K562 treated with DMSO at 1 percent for 4 hours (cell line): ENCODE results near the gene NRIP2. TPM values are rescaled to one million over a fixed set of nuclear protein-coding genes. Genes with fewer than 3 reads are reported as not detected.

ENCODE experiments used
- total RNA-seq: library from RNA; unstranded; fragments of 300-600 nt; gene quantifications from 2 replicates; pipeline ENCODE4 v1.2.3, GENCODE V29; 2022; ENCODE audit not compliant: insufficient read depth

NRIP2 gene, protein sequence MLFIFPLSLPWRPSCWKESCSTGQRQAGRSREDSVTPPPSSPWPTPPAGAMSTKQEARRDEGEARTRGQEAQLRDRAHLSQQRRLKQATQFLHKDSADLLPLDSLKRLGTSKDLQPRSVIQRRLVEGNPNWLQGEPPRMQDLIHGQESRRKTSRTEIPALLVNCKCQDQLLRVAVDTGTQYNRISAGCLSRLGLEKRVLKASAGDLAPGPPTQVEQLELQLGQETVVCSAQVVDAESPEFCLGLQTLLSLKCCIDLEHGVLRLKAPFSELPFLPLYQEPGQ
- total RNA-seq = 0.44 TPM in 1 of 2 replicates, not detected in the other

DNA sequence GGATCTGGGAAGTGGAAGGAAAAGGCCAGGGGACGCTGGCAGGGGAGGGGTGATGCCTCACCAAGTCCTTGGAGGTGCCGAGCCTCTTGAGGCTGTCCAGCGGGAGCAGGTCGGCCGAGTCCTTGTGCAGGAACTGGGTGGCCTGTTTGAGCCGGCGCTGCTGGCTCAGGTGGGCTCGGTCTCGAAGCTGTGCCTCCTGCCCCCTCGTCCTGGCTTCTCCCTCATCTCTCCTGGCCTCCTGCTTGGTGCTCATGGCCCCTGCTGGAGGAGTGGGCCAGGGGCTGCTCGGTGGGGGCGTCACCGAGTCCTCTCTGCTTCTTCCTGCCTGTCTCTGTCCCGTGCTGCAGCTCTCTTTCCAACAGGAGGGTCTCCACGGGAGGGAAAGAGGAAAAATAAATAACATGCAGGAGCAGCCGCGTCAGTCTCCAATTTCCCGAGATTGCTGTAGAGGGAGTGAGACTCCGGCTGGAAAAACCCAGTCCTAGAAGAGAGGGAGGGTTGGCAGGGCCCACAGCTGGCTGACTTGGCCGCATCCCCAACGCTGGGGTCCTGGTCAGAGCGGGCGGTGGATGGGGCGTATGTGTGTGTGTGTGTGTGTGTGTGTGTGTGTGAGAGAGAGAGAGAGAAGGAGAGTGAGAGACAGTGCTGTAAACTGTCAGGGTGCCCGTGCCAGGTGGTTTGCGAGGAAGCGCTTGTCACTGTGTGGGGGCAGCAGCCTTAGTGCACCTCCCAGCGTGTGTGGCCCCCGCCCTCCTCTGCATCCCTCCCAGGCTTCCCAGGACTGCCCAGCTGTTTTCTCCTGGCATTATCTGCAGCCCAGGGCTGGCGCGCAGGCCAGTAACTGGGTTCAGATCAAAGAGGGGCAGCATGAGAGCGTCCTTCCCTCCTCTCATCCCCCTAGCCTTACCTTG is at the start of gene NRIP2:
Gene NRIP2 (minus strand): TSS at position 455 of the 911 bp plus-strand sequence. CDS start 52 bp downstream, at position 403.

DNA sequence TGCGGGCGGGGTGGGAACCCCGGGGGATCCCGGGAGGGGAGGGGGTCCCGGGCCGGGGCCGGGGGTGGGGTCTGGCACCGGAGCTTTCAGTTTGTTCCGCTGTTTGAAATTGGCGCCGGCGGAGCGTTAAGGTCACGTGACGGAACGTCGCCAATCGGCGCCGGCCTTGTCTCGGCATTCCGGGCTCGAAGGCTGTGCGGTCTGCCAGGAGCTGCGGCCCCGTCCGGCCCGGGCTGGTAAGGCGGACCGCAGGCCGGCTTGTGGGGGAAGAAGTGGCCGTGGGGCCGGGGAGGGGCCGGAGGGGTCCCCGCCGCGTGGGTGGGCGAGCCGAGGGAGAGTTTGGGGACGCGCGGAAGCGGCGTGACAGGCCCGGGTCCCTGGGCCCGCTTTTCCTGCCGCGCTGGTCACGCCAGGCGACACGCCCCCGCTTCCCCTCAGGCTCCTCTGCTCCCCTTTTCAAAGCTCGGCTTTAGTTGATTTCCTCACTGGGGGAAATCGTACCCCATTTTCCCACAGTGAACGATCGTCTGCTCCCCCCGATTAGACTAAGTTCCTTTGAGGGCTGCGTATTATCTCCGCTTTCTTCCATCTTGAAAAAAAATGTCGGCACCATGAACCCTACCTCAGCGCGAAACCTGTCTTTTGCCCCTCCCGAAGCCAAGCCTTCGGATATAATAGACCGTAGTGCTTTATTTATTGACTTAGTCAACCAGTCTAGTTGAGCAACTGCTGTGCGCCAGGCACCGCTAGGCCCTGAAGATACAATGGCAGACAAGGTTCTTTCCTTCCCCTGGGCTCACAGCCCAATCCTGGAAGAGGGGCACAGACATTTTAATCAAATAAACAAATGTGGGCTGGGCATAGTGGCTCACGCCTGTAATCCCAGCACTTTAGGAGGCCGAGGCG is 42.5 kb upstream of the NRIP2 start, which contains the start of the genes FOXM1 and RHNO1:
Gene FOXM1 (minus strand): TSS at position 128 of the 906 bp plus-strand sequence. CDS start 2,696 bp downstream, outside the sequence.
Gene RHNO1 (plus strand): TSS at position 177 of the 906 bp plus-strand sequence. CDS start 8,144 bp downstream, outside the sequence.

DNA sequence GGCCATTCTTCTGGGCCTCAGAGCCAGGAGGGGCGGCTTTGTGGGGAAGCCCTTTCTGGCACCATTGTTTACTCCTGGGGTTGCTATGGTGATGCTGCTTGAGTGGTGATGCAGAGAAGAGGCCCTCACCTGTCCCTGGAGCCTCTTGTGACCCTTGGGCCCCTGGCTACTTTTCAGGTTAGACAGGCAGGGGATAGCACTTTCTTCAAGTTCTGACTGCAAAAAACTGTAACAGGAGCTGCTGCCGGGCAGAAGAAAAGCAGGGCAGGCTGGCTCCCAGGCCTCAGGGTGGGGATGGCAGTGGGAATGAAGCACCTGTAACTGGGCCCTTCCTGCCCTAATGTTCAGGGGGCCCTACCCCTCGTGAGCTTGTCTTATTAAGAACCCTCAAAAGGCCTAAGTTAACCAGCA is 22.2 kb upstream of the NRIP2 start, which contains the start of gene TEX52:
Gene TEX52 (minus strand): TSS at position 19 of the 411 bp plus-strand sequence. CDS start 13 bp downstream, at position 6.

DNA sequence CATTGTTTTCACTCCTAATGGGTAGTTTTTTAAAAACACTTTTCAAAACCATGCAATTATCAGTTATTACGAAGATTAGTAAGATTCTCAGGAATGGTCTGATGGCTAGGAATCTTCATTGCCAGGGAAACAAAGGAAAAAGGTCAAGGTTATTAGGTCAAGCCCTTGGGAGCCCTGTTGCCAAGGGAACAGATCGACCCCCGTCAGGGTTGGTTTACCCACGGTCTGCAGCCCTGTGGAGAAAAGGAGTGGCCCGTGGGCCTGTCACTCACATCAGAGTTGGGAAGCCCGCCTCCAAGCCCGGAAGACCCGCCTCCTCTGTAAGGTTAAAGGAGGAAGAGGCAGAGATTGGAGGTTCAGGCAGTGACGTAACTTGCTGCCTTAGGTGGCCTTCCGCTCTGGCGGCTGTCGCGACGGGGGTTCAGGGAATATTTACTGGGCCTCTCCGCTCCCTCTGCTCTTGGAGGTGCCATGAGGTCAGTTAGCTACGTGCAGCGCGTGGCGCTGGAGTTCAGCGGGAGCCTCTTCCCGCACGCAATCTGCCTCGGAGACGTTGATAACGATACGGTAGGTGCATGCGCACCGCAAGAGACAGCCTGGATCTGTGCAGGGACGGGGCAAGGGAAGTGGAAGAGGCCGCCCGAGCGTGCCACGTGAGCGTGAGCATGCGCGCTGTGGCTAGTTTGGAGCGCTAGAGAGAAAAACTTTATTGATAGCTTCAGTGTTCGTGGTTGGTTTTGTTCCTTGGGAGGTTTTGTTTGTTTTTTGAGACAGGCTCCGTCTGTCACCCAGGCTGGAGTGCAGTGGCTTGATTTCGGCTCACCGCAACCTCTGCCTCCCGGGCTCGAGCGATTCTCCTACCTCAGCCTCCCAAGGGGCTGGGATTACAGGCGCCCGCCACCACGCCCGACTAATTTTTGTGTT is 22.3 kb downstream of the NRIP2 start, which contains the start of gene ITFG2:
Gene ITFG2 (plus strand): TSS at position 379 of the 924 bp plus-strand sequence. CDS start 93 bp downstream, at position 472.

DNA sequence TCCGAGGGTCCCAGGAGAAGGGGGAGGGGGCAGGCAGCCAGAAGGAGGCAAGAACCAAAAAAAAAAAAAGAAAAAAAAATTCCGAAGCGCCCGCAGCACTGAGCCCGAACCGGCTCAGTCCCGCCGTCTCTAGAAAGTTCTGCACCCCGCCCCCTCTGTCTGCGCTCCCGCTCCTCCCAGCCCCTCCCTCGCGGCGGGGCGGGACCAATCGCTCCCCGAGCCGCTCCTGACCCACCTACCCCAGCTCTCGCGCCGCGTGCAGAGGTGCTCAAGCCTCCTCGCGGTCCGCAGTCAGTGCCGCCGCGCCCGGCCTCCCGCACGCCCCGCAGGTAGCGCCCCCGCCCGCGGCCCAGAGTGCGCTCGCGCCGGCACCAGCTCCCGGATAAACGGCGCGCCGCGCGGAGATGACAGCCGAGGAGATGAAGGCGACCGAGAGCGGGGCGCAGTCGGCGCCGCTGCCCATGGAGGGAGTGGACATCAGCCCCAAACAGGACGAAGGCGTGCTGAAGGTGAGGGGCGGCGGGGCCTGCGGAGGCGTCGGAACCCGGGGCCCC is 40.0 kb downstream of the NRIP2 start, which contains the start of gene FKBP4:
Gene FKBP4 (plus strand): TSS at position 235 of the 554 bp plus-strand sequence. CDS start 170 bp downstream, at position 405.

Other genes starting within 250 kb of the NRIP2 start
- 40.6 and 47.9 TPM in 2 replicates for gene FKBP4, start 40.1 kb downstream of the NRIP2 start, total RNA-seq
- 5.8 and 15.6 TPM in 2 replicates for gene ITFG2, start 22.4 kb downstream of the NRIP2 start, total RNA-seq
- gene TEX52, start 22.0 kb upstream of the NRIP2 start, total RNA-seq = not detected in 2 replicates
- 34.1 and 40.7 TPM in 2 replicates for gene FOXM1, start 42.1 kb upstream of the NRIP2 start, total RNA-seq
- 16.7 and 19.1 TPM in 2 replicates for gene RHNO1, start 42.2 kb upstream of the NRIP2 start, total RNA-seq
- gene TULP3, start 55.9 kb upstream of the NRIP2 start, total RNA-seq = 5.6 and 10.3 TPM in 2 replicates
- gene TEAD4, start 124.4 kb upstream of the NRIP2 start, total RNA-seq = 9.6 and 9.8 TPM in 2 replicates
- 0.42 and 1.2 TPM in 2 replicates for gene TSPAN9, start 242.3 kb upstream of the NRIP2 start, total RNA-seq